ENCODE data around the gene YARS1. TPM values are rescaled to one million over a fixed set of nuclear protein-coding genes. Genes with fewer than 3 reads are reported as not detected.

YARS1 gene
- polyA plus RNA-seq, 1 donor (not counting 4 experiments of a cell fraction or from before 2014, with no cell fraction given) = 68.4 TPM

DNA sequence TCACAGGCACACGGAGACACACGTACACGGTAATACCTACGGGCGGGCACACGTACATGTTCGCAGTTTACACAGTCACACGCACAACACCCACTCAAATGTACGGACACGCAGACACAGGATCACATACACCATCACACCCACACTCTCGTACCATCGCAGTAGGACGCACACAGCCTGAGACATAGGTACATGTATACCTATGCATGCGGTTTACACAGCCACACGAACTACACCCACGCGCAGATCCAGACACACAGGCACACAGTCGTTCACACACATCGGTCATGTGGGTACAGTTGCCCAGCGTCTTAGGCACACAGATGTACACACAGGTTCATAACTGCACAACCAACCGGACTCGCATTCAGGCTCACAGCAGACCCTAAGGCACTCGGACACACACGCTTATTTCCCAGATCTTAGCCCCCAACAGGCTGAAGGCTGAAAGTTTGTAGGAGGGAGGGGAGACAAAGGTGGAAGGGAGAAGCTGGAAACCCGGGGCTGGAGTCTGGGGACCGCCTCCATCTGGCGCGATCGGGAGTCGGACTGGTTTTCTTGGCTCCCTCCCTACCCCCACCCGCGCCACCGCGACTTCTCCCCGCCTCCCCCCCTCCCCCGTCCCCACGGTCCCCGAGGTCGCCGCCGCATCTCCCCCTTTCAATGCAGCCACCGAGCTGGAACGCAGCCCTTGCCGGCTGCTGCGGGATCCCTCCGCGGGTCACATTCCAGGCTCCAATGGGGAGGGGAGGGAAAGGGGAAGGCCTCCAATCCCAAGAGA is 62.7 kb downstream of the YARS1 start:
- peak overlapping the region; percentile 97 for H3K4me2 ChIP-seq (ENCODE audit: control insufficient read depth, extremely low read depth, insufficient read depth, low read depth, low read length)
- FAIRE-seq = peak; percentile 58
- peaks cover 45% of the 10 kb centered on the region for H3K4me1 ChIP-seq (ENCODE audit: control insufficient read depth, extremely low read depth, insufficient read depth, low read length)
- dilution Hi-C loops (cut with MboI; ENCODE audit: extremely low pct_ligation_motif_present, low sequenced_read_pairs) = no loop called here
- peaks cover 59% of the 10 kb centered on the region for H3K79me2 ChIP-seq (ENCODE audit: control insufficient read depth, insufficient read depth, low read length)
- peaks cover 4 to 6% of the 10 kb centered on the region in 2 experiments for H3K36me3 ChIP-seq (ENCODE audit: control insufficient read depth in 2 of 2, extremely low read depth in 1 of 2, insufficient read depth in 2 of 2, low read length in 2 of 2)
- no peak for DNase-seq (ENCODE audit: low read depth, low spot score)
- no peaks in the 10 kb centered on the region for H3K27me3 ChIP-seq (ENCODE audit: control insufficient read depth, extremely low read depth, insufficient read depth, low read length)
- peak overlapping the region; percentile 90 for H3K9ac ChIP-seq (ENCODE audit: control insufficient read depth, extremely low read depth, insufficient read depth, low read length)
- no peaks in the 10 kb centered on the region for H4K20me1 ChIP-seq (ENCODE audit: control insufficient read depth, extremely low read depth, insufficient read depth, low read length)
- TF ChIP-seq, protein P1, sequence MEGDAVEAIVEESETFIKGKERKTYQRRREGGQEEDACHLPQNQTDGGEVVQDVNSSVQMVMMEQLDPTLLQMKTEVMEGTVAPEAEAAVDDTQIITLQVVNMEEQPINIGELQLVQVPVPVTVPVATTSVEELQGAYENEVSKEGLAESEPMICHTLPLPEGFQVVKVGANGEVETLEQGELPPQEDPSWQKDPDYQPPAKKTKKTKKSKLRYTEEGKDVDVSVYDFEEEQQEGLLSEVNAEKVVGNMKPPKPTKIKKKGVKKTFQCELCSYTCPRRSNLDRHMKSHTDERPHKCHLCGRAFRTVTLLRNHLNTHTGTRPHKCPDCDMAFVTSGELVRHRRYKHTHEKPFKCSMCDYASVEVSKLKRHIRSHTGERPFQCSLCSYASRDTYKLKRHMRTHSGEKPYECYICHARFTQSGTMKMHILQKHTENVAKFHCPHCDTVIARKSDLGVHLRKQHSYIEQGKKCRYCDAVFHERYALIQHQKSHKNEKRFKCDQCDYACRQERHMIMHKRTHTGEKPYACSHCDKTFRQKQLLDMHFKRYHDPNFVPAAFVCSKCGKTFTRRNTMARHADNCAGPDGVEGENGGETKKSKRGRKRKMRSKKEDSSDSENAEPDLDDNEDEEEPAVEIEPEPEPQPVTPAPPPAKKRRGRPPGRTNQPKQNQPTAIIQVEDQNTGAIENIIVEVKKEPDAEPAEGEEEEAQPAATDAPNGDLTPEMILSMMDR (optimal IDR thresholded peaks at IDR 0.05 in 1 of 3, IDR thresholded peaks at IDR 0.05 in 1 of 3, conservative IDR thresholded peaks at IDR 0.05 in 1 of 3; ENCODE audit: extremely low read depth in 1 of 3, insufficient read depth in 2 of 3, low read length in 3 of 3) = no peak
- H2AFZ ChIP-seq (ENCODE audit: control insufficient read depth, low read length) = peak overlapping the region; percentile 0
- peak overlapping the region; percentile 31 to 70 (median 56) for H3K4me3 ChIP-seq (ENCODE audit: control insufficient read depth in 2 of 3, extremely low read depth in 1 of 3, insufficient read depth in 2 of 3, low read depth in 1 of 3, low read length in 3 of 3)
- H3K27ac ChIP-seq (ENCODE audit: control insufficient read depth, insufficient read depth, low read length) = peak overlapping the region; percentile 85
- no peaks in the 10 kb centered on the region for H3K9me3 ChIP-seq (ENCODE audit: control insufficient read depth, low read depth, low read length)
- no peaks in the 10 kb centered on the region for H3K9me1 ChIP-seq (ENCODE audit: control insufficient read depth, extremely low read depth, insufficient read depth, low read length)

- Histone ChIP-seq H3K27ac (ENCODE audit: control insufficient read depth, insufficient read depth, low read length) (peak overlapping the region; percentile 85), H3K36me3 (ENCODE audit: control insufficient read depth in 2 of 2, extremely low read depth in 1 of 2, insufficient read depth in 2 of 2, low read length in 2 of 2) (peaks cover 7 to 10% of the 10 kb centered on the region in 2 experiments), H3K79me2 (ENCODE audit: control insufficient read depth, insufficient read depth, low read length) (peaks cover 64% of the 10 kb centered on the region), H2AFZ (ENCODE audit: control insufficient read depth, low read length) (peak overlapping the region; percentile 50), H3K9me3 (ENCODE audit: control insufficient read depth, low read depth, low read length) (no peaks in the 10 kb centered on the region), H4K20me1 (ENCODE audit: control insufficient read depth, extremely low read depth, insufficient read depth, low read length) (no peaks in the 10 kb centered on the region), H3K4me3 (ENCODE audit: control insufficient read depth in 2 of 3, extremely low read depth in 1 of 3, insufficient read depth in 2 of 3, low read depth in 1 of 3, low read length in 3 of 3) (peak overlapping the region; percentile 31 to 70 (median 56)), H3K27me3 (ENCODE audit: control insufficient read depth, extremely low read depth, insufficient read depth, low read length) (no peaks in the 10 kb centered on the region), H3K9me1 (ENCODE audit: control insufficient read depth, extremely low read depth, insufficient read depth, low read length) (peaks cover 2% of the 10 kb centered on the region), H3K4me2 (ENCODE audit: control insufficient read depth, extremely low read depth, insufficient read depth, low read depth, low read length) (peak overlapping the region; percentile 97), H3K9ac (ENCODE audit: control insufficient read depth, extremely low read depth, insufficient read depth, low read length) (peak overlapping the region; percentile 90), H3K4me1 (ENCODE audit: control insufficient read depth, extremely low read depth, insufficient read depth, low read length) (peaks cover 37% of the 10 kb centered on the region)
- DNase-seq (ENCODE audit: low read depth, low spot score) (no peak), FAIRE-seq (no peak)
- no peak for TF ChIP-seq EZH2 (IDR thresholded peaks at IDR 0.05; ENCODE audit: low read length)
- TF ChIP-seq, protein P1 (optimal IDR thresholded peaks at IDR 0.05 in 1 of 3, IDR thresholded peaks at IDR 0.05 in 1 of 3, conservative IDR thresholded peaks at IDR 0.05 in 1 of 3; ENCODE audit: extremely low read depth in 1 of 3, insufficient read depth in 2 of 3, low read length in 3 of 3) = no peak
- dilution Hi-C loops (cut with MboI; ENCODE audit: extremely low pct_ligation_motif_present, low sequenced_read_pairs) = no loop called here
These were observed 63.4 kb downstream of the YARS1 start for GRCh38 chr1:32753532-32754316.
